HG02759 (cell line): ENCODE data around the gene YEATS2.
A peak's percentile ranks its signal among the peaks of the same experiment; 100 is the strongest.

Experiments used
- ATAC-seq: cut with Tn5 transposase; IDR thresholded peaks from one replicate; pipeline ENCODE4 v1.9.1; 2021; ENCODE audit warnings: mild to moderate bottlenecking, moderate library complexity; ENCODE audit not compliant: unreplicated experiment

YEATS2 gene

DNA sequence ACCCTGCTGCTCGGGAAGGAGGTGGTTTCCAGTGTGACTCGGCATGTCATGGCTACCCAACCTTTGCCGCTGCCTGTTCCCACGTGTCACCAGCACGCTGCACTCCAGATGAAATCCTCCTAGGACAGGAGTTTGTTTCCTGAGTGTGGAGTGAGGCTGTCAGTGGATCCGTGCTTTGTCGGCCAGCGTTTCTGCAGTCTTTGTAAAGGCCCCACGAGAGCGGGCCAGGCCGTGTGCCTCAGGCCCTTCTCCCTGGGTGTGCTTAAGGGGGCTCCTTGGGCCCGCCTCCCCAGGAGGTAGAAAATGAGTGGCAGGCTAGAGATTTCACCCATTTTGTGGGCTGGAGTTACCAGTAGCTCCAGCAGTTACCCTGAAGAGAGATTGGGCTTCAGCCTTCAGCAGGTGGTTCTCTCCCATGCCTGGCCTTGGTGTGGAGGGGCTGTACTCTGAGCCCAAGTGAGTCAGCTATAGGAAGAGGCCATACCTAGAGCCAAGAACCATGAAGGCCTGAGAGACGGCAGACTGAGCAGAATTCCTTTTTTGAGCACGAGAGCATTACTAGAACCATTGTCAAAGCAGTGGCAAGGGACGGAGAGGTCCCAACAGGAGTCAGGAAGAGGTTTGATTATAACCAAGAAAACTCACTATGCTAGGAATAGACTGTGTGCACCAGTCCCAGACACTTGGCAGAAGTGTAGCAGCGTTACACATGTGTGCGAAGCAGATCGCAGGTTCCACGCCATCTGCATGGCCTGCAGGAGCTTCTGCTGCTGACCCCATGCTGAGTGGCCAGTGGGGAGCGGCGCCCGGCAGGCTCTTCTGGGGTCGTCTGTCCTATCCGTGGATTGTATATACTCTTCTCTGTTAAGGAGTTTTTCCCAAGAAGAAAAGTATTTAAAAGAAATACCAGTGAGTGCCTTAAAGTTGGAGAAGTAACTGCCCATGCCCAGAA lies 113.3 kb downstream of the YEATS2 start:
- ATAC-seq, result no peak

DNA sequence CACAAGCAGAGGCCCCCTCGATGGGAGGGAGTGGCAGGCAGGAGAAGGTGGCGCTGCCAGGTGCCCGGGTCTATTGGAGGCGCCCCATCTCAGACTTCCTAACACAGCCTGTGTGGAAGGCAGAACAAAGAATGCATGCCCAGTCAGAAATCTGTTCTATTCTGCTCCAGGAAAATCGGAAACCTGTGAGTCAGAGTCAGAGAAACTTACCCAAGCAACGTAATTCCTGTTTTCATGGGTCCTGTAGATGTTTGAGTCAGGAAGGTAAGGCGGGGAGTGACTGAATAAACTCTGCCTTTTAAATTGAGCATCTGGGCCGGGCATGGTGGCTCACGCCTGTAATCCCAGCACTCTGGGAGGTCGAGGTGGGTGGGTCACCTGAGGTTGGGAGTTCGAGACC lies 114.0 kb downstream of the YEATS2 start:
- no peak for ATAC-seq

DNA sequence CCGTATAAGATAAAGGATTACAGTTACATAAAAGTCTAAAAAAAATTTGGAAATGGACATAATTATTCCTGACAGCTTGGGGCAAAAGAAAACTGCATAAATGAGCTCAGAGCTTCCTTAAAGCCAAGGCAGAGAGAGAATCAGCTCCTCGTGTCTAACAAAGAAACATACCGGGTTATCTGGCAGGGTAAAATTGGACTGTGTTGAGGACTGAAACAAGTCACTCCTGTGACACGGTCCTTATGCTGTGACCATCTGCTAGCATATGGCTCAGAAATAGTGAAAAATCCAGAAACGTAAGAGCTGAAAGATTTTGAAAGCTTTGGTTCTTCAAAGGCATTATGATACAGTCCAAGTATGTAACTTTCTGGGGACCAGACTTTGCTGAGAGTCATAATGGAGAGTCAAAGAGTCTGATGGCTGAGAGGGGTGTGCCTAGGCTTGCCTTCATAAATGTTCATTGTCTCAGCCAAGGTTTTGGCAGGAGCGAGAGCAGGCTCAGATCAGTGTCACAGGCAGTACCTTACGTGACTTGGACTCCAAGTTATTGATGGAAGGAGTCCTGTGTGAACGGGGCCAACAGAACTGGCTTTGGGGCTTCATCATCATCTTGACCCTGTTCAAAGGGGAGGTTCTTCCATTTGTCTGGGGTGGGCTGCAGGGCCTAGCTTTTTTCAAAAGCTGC lies 115.3 kb downstream of the YEATS2 start:
- no peak for ATAC-seq

DNA sequence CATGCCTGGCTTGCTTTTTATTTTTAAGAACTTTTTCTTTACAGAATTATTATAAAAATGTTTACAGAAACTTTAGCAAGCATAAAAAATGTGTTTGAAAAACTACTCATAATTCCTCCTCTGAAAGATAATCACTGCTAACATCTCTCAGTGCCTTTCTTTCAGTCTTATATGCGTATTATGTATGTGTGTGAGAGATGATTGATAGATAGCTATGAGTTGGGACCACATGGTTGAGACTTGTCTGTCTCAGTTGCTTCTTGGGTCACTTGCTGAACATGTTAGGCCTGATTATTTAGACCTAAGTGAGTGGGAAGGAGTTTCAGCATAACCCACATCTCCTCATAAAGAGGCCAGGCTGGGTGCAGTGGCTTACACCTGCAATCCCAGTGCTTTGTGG lies 116.6 kb downstream of the YEATS2 start:
- no peak for ATAC-seq

DNA sequence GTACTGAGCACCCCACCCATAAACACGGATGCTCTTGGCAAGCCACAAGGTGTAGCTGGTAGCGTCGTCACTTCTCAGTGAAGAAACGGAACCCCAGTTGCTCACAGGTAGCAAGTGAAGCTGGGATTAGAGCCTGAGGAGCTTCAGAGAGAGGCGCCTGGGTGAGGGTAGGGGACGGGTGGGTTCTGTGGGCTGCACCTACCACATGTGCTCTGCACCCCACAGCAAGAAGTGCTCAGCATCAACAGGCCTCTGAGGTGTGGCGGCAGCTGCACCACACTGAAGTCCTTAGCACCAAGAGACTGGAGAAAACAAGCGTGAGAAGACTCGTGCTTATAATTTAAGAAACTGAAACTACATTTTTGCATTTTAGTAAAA lies 118.0 kb downstream of the YEATS2 start:
- ATAC-seq, result no peak

DNA sequence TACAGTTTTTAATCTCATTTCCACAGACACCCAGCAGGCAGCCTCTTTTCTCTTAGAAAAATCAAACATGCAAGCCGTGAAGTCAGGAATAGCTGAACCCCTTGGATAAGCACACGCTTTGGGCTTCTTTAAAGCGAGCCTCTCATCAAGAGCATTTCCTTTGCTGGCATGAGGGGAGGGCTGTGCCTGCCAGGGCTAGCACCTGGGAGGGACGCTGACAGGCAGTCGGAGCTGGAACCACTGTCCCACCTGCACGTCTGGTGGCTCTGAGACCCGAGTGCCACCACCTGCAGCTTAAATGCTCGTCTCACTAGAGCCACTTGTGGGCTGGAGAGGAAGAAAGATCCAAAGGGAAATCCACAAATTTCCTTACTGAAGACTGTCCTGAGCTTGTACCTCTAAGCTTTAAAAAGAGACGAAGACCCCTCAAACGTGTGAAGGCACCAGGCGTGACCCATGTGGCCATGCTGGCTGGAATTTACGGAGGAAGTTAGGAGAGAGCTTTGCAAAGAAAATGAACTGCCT lies 118.4 kb downstream of the YEATS2 start:
- no peak for ATAC-seq

DNA sequence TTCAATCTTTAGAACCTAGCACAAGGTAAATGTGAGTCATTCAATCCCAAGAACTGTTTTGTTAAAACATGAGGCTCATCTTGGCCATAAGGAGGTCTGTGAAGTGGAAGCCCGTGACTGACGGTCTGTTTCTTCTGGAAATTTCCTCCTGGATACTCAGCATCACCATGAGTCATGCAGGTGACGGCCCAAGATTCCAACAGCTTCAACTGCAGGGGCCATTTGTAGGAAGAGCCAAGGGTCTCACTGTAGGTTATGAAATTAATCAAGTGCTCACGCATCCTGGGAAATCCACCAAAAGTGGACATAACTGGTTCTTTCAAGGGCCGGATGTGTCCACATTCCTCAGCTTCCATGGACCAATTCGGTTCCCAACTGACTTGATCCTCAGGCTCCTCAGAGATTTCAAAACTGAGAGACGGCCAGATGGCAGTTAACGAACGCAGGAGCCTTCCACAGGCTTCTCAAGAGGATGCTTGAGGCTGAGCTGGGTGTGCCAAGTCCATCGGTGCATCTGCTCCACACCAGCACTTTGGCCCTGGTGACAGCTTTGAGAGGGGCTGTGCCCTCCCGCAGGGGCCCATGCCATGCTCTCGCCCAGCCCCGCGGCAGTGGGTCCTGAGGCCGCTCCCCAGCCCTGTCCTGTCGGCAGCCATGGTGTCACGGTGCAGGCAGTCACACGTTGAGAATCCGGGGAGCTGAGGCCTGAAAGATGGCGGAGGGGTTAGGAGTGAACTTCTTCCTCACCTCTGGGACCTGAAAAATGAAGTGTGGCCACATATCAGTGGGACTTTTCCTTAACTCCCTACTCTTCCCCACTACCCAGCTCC lies 119.3 kb downstream of the YEATS2 start:
- no peak for ATAC-seq

DNA sequence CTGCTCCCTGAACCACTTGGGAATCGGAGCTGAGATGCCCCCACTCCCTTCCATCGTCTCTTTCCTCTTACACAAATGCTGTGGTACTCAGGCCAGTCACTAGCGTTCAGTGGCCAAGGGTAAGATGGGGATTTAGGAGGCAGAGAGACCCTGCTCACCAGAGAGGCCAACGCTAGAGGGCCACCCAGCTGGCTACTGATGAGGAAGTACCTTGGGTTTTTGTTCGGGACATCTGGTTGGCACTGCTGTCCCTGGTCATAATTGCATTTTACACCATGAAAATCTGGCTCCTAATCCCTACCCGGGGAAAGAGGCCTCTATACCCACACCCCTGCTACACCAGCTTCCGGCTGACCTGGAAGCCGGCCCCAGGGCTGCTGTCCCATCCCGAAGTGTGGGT lies 120.0 kb downstream of the YEATS2 start:
- ATAC-seq, result no peak

DNA sequence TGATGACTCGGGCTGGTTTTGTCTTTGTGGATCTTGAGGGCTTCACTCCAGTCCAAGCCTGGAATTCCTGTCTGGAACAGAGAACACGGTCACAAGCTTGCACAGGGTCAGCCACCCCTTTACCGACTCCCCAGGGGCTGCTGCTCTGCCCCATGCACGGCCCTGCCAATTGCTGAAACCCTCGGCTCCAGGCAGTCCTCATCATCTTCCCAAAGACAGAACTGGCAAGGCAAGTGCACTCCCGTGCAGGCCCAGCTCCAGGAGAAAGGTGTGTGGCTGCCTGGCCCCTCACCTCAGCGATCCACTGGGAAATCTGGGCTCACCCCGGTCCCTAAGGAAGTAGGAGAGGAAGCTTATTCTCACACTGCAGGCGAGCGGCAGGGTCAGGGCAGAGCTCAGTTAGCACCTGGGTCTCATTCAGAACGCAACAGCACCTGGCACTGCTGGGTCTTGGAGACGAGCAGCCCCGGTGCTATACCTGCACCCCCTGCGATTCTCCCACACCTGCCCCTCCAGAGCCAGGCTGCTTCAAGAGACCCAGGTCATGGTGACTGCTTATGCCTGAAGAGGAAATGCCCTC lies 120.5 kb downstream of the YEATS2 start:
- no peak for ATAC-seq

DNA sequence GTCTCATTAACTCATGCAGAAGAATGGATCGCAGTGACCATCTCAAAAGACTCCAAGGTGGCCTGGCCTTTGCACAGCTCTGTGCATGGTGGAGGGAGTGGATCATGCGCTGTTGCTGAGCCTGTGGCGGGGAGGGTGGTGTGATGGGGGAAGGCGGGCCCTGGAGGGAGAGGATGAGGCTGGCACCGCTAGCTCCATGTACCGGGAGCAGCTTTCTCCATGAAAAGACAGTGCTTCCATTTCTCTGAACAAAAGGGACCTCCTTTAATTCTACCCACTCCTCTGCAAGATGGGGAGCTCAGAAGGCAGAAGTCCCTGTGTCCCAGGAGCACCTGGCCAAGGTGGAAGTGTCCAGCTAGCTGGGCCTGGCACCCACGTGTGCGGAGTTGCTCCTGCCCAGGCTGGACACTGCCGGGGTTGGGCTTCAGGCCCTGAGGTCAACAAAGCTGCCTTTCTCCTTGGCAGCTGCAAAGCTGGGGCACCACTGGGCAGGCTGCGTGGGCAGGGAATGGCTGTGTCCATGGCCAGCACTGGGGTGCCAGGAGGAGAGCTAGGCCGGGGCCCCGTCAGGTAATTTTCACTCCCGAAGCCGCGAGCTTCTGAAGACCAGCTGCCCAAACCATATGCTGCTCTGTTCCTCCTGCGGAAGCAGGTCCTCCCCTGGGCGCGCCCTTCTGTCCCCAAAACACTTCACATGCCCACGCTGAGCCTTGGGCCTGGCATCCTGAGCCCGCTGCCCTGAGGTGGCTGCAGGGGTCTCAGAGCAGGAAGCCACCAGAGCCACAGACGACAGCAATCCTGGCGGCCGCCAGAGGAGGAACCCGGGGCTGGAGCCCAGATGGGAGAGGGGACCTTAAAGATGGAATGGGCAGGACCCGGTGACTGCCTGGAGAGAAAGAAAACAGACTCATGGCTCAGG lies 121.4 kb downstream of the YEATS2 start:
- ATAC-seq, result no peak

DNA sequence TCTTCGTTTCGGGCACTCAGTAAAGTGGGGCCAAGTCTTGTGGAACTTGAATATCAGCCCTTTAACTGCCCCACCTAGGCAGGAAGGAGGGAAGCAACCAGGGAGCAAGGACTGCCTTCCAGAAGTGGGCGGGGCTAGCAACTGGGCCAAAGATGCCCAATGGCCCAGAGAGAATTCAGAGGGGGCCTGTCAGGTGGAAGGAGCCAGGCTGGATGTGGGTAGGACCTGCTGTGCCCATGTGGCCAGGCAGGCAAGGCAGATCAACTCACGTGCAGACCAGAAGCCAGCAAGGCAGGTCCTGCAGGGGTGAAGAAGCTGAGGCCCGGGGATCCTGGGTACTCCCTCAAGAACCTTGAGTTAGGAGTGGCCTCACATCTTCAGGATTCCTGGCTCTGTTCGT lies 122.2 kb downstream of the YEATS2 start:
- no peak for ATAC-seq

DNA sequence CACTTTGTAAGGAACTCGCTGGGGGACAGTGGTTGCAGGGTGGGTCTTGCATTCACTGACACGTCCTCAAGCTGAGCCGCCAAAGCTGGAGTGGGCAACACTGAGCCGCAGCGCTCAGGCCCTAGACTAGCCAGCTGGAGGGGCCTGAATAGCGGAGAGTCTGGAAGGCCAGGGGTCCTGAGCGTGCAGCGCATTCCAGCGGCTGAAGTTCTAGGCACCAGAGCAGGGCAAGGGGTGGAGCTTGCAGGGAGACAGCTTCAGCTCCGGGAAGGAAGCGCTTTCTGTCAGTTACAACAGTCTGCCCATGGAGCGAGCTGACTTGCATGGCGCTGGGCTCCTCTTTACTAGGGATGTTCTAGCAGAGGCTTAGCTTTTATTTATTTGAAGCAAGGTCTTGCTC lies 125.0 kb downstream of the YEATS2 start:
- no peak for ATAC-seq

DNA sequence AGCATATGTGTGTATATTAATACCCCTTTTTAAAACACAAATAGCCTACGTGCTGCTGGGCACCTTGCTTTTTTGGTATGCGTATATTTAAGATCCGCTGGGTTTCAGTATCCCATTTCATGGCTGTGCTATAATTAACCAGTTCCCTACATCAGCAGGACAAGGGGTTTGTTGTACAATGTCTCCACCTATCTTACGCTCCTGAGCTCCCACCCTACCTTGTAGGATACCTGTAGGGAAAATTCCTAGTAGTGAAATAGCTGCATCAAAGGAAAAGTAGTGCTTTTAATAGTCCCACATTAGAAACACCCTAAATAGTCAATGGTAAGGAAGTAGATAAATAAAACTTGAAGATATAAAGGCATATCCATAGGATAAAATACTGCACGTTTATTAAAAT lies 126.4 kb downstream of the YEATS2 start:
- no peak for ATAC-seq

DNA sequence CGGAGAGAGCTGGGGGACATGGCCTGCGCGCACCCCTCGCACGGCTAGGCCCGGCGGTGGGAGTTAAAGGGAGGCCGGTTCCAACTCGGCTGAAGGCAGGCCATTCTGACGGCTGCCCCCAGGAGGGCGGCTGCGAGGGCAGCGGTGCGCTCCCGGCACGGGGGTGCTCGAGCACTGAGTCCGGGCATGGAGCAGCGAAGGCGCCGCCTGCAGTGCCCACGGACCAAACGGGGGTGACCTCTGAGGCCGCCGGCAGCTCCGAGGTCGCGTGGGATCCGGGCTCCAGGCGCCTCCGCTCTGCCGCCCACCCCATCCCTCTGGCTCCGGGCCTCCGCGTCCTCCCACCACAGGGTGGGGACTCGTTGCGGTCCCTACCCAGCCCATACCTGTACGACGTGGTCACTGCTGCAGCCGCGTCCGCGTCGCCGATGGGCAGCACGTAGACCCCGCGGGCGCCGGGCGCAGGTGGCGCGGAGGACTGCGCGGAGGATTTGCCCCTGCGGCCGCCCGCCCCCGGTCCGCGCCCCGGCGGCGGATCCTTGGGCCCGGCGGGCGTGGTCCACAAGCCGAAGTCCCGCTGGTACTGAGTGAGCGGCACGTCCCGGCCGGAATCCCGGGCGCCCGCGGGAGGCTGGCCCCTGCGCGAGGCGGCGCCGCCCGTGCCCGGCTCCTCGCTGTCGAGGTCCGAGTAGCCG lies 127.3 kb downstream of the YEATS2 start:
- peak; percentile 32 for ATAC-seq

DNA sequence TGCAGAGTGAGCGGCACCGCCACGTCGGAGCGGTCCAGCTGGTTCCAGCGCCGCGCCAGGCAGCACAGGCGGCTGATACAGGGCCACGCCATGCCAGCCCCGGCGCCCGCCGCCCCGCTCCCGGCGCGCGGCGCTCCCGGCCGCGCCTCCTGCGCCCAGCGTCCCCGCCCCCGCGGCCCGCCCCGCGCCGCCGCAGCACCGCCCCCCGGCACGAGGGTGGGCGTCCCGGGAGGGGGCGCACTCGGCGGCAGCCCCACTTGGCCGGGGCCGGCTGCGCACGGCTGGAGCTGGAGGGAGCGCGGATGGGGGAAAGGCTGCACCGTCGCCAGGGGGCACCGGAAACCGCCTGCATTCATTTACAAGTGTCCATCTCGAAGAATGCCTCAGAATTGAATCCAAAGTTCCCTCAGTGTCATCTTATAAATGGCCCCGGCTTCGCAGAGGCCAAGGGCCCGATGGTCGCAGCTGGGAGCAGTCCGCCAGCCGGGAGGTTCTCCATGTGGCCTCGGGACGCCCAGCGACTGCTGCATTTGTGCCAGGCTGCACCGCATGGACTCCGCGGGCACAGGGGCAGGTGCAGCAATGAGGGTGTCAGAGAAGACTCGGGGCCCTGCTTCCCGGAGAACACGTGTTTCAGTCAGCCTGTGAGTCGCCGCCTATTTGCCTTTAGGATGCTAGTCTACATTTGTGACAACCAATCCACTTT lies 128.0 kb downstream of the YEATS2 start, which contains the start of gene MAP6D1:
Gene MAP6D1, minus strand, starts transcription at position 122 of the 706 bp plus-strand sequence. Its CDS starts 30 bp downstream, at position 92.
- ATAC-seq, result peak; percentile 72

DNA sequence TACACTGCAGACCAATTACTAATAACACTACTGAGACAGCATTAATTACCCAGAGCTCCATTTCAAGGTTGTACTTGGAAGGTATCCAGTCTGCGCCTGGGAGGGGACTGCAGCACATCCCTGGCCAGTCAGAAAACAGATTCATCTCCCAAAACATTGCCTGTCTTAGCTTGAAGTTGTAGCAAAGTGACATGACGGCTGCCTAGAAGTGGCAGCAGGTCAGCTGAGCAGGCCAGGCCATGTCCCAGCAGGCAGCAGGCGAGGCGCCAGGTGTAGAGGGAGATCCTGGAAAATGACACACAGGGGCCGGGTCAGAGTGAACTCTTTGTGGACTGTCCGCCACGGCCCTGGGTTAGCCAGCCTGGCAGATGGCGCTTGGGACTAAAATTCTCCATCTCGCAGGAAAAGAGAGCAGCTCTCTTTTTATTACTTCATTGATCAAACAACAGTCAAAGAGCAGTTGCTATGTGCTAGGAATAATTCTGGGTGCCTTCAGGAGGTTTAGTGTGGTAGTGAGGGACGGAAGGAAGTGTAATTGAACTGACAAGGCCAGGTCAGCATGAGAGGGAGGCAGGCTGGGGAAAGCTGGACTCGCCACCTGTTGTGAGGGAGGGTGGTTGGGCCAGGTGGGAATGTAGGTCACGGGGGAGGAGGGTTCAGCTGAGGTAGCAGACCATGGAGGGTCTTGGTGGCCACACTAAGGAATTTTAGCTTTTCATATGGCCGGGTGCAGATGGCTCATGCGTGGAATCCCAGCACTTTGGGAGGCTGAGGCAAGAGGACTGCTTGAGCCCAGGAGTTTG lies 129.1 kb downstream of the YEATS2 start:
- ATAC-seq, result no peak

DNA sequence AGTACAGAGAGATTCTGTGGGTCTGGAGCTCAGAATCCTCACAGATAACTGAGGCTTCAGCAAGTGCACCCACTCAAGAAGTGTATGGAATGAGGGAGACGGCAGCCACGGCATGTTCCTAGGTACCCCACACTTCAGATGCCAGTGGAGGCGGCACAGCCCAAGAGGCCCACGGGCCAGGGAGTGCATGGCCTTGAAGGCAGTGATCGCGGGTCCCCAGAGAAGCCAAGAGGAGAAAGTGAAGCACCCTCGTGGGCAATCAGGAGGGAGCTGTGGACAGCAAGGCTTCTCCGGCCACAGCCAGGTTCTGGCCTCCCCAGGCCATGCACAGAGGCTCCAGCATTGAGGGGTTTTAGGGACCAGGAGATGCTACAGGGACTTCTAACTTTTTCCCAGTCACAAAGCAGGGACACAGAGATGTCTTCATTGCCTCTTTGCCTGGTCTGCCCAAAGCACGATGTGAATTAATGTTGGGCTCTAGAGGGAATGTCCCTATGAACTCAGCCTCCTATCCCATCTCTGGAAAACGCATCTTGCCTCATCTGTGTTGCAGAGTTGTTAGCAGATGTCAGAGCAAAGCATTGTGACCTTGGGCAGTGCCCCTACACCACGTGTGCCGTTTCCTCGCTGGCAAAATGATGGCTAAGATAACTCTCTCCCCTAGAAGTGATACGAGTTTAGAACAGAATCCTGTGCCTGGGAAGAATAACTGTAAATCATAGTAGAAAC lies 130.4 kb downstream of the YEATS2 start:
- ATAC-seq, result no peak
